ENCODE results near the gene ACACA. TPM values are rescaled to one million over a fixed set of nuclear protein-coding genes. Genes with fewer than 3 reads are reported as not detected.
"Not testable (repeated sequence)": the region's sequence is repeated elsewhere in the genome, so short reads cannot be mapped to it uniquely, and the experiment has no call there.

Gene ACACA
- total and polyA plus RNA-seq, 2 donors (not counting 3 experiments of a cell fraction or from before 2014, with no cell fraction given), result 55.3 to 124 TPM

- no peaks in the 10 kb centered on the region for H3K9me1 ChIP-seq (replicated peaks; ENCODE audit: control insufficient read depth, extremely low read depth, insufficient read depth, low read length)
- no peaks in the 10 kb centered on the region for H3K27me3 ChIP-seq (ENCODE audit: control insufficient read depth in 2 of 2, insufficient read depth in 2 of 2, low read length in 2 of 2)
- H3K4me3 ChIP-seq (replicated peaks in 1 of 3; ENCODE audit: insufficient read depth in 1 of 3, low read depth in 1 of 3, low read length in 3 of 3), result peak overlapping the region; percentile 22 to 96 (median 86)
- intact Hi-C loops (cut with micrococcal nuclease), result loop anchor here (2.0 to 5.0 kb wide), 3 partner anchors 49 to 236 kb away; partner anchors contain the start of gene DDX52
- ChIA-PET CTCF (interaction anchor here (1.3 to 3.6 kb wide), 2 partner anchors 32 to 166 kb away, joined by 3 to 22 read pairs; no protein-coding TSS in a partner anchor), POLR2A (no interaction called here)
- H3K4me1 ChIP-seq (ENCODE audit: control insufficient read depth, extremely low read depth, insufficient read depth, low read length), result peaks cover 12% of the 10 kb centered on the region
- H3K4me2 ChIP-seq (ENCODE audit: insufficient read depth, low read length), result peak overlapping the region; percentile 89
- H3K79me2 ChIP-seq (ENCODE audit: control insufficient read depth, insufficient read depth, low read length), result peaks cover 45% of the 10 kb centered on the region
- H4K20me1 ChIP-seq (replicated peaks; ENCODE audit: control insufficient read depth, extremely low read depth, insufficient read depth, low read length), result no peaks in the 10 kb centered on the region
- no peaks in the 10 kb centered on the region for H3K36me3 ChIP-seq (ENCODE audit: control insufficient read depth in 2 of 2, extremely low read depth in 1 of 2, insufficient read depth in 2 of 2, low read length in 2 of 2)
- BruUV-seq (replicated peaks), result TSS peak; percentile 76
- peak overlapping the region; percentile 90 for H2AFZ ChIP-seq (ENCODE audit: low read depth, low read length)
- FAIRE-seq, result no peak
- peak overlapping the region; percentile 82 for H3K9ac ChIP-seq (replicated peaks; ENCODE audit: extremely low read depth, insufficient read depth, low read length)
- no peaks in the 10 kb centered on the region for H3K9me3 ChIP-seq (replicated peaks; ENCODE audit: control insufficient read depth, insufficient read depth, low read length)
- H3K27ac ChIP-seq (ENCODE audit: insufficient read depth, low read depth, low read length), result peak overlapping the region; percentile 52
- dilution Hi-C loops (cut with MboI; ENCODE audit: extremely low pct_ligation_motif_present, low sequenced_read_pairs), result no loop called here
- no peak for TF ChIP-seq GATA2 (IDR thresholded peaks at IDR 0.05; ENCODE audit: insufficient read depth, insufficient read length, low read depth, low read length)
- TF ChIP-seq MYC (IDR thresholded peaks at IDR 0.05; ENCODE audit: low read depth, low read length), result peak; percentile 36
- peak; percentile 56 for DNase-seq (ENCODE audit: low read depth, low spot score)
Measured at GRCh38 chr17:37405955-37406634, 541 bp downstream of the ACACA start.

GRCh38 chr17:37405522-37405921, 1.1 kb downstream of the ACACA start:
- H3K27me3 ChIP-seq (ENCODE audit: control insufficient read depth in 2 of 2, insufficient read depth in 2 of 2, low read length in 2 of 2); H4K20me1 ChIP-seq (replicated peaks; ENCODE audit: control insufficient read depth, extremely low read depth, insufficient read depth, low read length); FAIRE-seq; BruUV-seq (replicated peaks); DNase-seq (ENCODE audit: low read depth, low spot score); H3K27ac ChIP-seq (ENCODE audit: insufficient read depth, low read depth, low read length); H2AFZ ChIP-seq (ENCODE audit: low read depth, low read length); H3K9me3 ChIP-seq (replicated peaks; ENCODE audit: control insufficient read depth, insufficient read depth, low read length); H3K9me1 ChIP-seq (replicated peaks; ENCODE audit: control insufficient read depth, extremely low read depth, insufficient read depth, low read length); H3K36me3 ChIP-seq (ENCODE audit: control insufficient read depth in 2 of 2, extremely low read depth in 1 of 2, insufficient read depth in 2 of 2, low read length in 2 of 2); dilution Hi-C loops (cut with MboI; ENCODE audit: extremely low pct_ligation_motif_present, low sequenced_read_pairs): not testable (repeated sequence)
- CTCF ChIA-PET, result interaction anchor here (3.6 kb wide), 1 partner anchor 32 kb away, joined by 22 read pairs; no protein-coding TSS in a partner anchor
- peaks cover 12% of the 10 kb centered on the region for H3K4me1 ChIP-seq (ENCODE audit: control insufficient read depth, extremely low read depth, insufficient read depth, low read length)
- intact Hi-C loops (cut with micrococcal nuclease), result loop anchor here (5.0 kb wide), 2 partner anchors 48 to 237 kb away; partner anchors contain the start of gene DDX52
- peak overlapping the region in 2 of 3 experiments; percentile 22 to 86 for H3K4me3 ChIP-seq (replicated peaks in 1 of 3; ENCODE audit: insufficient read depth in 1 of 3, low read depth in 1 of 3, low read length in 3 of 3)
- peaks cover 45% of the 10 kb centered on the region for H3K79me2 ChIP-seq (ENCODE audit: control insufficient read depth, insufficient read depth, low read length)
- H3K4me2 ChIP-seq (ENCODE audit: insufficient read depth, low read length), result peak overlapping the region; percentile 89
- peak overlapping the region; percentile 82 for H3K9ac ChIP-seq (replicated peaks; ENCODE audit: extremely low read depth, insufficient read depth, low read length)
- POLR2A ChIA-PET, result interaction anchor here (0.6 kb wide), 1 partner anchor 36 kb away, joined by 4 read pairs; no protein-coding TSS in a partner anchor

All from endothelial cell of umbilical vein (primary cell).